ENCODE measurements around the gene CFAP97D1. TPM values are rescaled to one million over a fixed set of nuclear protein-coding genes. Genes with fewer than 3 reads are reported as not detected.

The CFAP97D1 gene
- polyA plus RNA-seq, 4 donors, result 0.04 to 0.11 (median 0.04) TPM; not detected in 1

DNA sequence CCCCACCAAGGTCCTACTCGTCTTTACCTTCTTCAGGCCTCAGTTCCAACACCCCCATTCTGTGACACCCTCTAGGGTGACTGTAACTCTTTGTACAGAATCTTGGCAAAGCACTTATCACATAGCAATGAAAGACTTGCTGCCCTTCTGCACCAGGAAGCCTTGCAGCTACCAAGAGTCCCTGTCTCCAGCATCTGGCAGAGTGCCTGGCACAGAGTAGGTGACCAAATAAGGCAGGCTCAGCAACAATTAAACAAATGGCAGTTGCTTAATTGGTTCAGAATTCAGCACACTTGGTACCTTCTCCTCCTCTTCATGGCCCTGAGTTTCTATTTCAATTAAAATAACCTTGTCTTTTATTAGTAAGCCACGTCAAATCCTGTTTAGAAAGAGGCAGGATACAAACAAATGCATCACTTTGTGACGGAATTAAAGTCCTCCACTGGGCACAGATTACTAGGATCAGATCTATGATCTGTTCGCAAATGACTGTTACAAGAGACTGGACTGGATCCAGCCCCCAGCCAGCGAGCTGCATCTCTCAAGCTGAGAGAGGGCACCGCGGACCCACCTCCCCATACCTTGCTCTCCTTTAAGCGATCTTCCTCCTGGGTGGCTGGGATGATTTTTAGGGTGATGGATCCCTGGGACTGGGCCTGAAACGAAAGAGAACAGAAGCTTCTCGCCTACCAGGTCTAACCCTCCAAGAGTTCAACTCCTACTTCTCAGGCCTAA lies 43.3 kb downstream of the CFAP97D1 start:
- DNase-seq (ENCODE audit: low read depth in 4 of 4, low spot score in 3 of 4), result no peak

GRCh38 chr17:43825567-43825966 lies 45.3 kb downstream of the CFAP97D1 start:
- no peak for DNase-seq (ENCODE audit: low read depth in 4 of 4, low spot score in 3 of 4)

DNA sequence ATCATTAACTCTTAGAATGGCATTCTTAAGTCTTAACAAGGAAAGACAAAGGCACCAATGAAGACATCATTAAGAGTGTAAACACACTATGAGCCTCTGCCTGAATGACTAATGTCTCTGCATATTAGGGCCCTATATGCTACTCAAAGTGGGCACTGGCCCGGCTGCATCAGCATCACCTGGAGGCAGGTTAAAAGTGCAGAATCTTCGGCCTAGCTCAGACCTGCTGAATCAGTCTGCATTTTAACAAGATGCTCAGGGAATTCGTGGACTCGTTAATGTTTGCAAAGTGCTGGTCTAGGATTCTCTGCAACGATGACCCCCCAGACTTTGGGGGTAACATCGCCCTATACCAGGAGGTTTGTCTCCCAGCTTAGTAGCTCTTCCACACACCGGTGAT lies 46.0 kb downstream of the CFAP97D1 start:
- no peak for DNase-seq (ENCODE audit: low read depth in 4 of 4, low spot score in 3 of 4)

- no peak for DNase-seq (ENCODE audit: low read depth in 4 of 4, low spot score in 3 of 4)
These were observed 47.4 kb downstream of the CFAP97D1 start for GRCh38 chr17:43827596-43827995.

DNA sequence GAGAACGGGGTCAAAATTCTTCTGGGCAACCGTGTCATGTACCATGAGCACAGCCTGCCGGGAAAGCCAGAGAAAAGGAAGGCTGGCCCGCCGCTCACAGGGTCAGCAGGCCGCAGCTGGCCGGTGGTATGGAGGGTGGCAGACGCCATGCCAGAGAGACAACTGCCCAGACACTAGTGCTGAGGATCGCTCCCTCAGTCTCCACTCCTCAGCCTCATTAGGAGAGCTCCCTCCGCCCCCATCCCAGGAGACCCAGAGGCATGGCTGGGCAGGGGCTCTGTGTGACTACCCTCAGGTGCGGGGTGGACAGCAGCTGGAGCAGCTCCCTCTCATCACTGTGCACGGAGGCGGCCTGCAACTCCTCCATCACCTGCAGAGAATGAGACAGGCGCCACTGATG lies 49.5 kb downstream of the CFAP97D1 start:
- no peak for DNase-seq (ENCODE audit: low read depth in 4 of 4, low spot score in 3 of 4)

- DNase-seq (ENCODE audit: low read depth in 4 of 4, low spot score in 3 of 4), result no peak
These were observed 50.4 kb downstream of the CFAP97D1 start for GRCh38 chr17:43830510-43831140.

DNA sequence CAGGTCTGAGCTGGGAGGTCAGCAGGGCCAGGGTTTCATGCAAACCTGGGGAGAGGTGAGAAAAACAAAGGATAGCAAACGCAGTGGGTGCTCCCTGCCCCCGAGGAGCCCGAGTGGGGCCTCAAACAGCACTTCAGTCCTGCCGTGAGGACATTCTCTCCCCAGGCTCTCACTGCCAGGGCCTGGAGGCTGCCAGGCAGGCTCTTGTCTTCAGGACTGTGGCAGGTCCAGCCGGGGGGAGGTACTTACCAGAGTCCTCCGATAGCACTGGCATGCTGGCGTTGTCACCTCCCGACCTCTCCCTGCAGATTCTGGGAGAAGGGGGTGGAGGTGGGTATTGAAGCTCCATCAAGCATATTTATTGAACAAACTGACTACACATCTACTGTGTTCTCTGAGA lies 51.4 kb downstream of the CFAP97D1 start:
- no peak for DNase-seq (ENCODE audit: low read depth in 4 of 4, low spot score in 3 of 4)

GRCh38 chr17:43832168-43832975 lies 52.1 kb downstream of the CFAP97D1 start:
- no peak for DNase-seq (ENCODE audit: low read depth in 4 of 4, low spot score in 3 of 4)

DNA sequence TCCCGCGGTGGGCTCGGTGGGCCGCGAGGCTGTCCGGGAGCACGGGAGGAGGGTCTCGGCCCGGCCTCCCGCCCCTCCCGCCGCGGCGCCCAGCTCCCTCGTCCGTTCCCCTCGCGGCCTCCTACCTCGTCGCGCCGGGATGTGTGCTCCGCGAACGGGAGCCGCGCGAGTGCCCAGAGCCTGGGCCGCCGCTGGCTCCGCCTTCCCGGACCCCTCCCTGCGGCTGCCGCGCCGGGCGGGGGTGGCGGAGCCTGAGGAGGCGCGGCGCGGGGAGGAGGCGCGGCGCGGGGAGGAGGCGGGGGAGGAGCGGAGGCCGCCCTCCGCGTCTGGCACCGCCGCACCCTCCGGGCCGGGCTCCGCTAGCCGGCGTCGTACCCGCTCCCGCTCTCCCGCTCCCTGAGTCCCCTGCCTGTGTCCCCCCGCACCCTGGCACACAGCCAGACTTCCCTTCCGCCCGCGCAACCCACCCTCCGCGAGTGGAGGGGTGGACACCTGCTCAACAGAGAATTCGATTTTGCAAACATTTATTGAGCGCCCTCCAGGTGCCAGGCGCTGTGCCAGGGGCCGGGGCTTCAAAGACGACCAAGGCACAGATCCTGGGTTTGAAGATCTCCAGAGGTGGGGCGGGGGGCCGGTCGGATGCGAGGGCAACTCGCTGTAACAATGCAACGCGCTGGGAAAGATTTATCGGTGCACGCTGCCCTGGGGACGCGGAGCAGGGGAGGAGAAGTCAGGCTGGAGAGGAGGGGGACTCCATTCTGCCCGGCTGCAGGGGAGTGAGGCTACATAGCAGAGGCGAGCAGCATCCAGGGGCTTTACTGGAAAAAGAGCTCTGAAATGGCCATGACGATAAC lies 53.0 kb downstream of the CFAP97D1 start, which contains the start of gene MPP3:
Gene MPP3, minus strand, starts transcription at position 171 of the 854 bp plus-strand sequence. CDS start 1,240 bp downstream, outside the sequence.
- peak; percentile 31 to 63 (median 52) for DNase-seq (ENCODE audit: low read depth in 4 of 4, low spot score in 3 of 4)

DNA sequence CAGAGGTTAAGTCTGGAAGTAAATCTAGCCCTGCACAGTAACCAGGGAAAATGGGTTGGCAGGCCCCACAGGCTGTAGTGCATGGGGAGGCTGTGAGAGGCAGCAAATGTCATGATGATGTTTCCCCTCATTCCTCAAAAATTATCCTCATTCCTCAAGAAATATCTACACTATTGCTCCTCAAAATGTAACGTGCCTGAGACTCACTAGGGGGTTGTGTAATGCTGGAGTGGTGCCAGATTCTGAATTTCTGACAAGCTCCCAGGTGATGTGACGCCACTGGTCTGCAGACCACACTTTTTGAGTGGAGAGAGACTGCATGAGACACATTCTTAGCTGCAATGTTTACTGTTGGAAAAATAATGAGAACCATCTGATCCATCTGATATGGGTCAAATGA lies 53.9 kb downstream of the CFAP97D1 start:
- no peak for DNase-seq (ENCODE audit: low read depth in 4 of 4, low spot score in 3 of 4)

Other genes with a start within 250 kb of the CFAP97D1 start
- gene ETV4, start 234.1 kb upstream of the CFAP97D1 start, polyA plus RNA-seq (ENCODE audit: insufficient read length in 4 of 4), result 10 to 100 TPM; 12.6 to 55.4 (median 34.3) TPM
- 10 to 100 TPM; 13.6 to 27.1 (median 17.7) TPM for gene MEOX1, start 118.5 kb upstream of the CFAP97D1 start, polyA plus RNA-seq (ENCODE audit: insufficient read length in 4 of 4)
- 10 to 100 TPM in 3 of 4 donors, under 1 TPM in 1; 0.86 to 67.8 (median 48.0) TPM for gene SOST, start 21.6 kb upstream of the CFAP97D1 start, polyA plus RNA-seq (ENCODE audit: insufficient read length in 4 of 4)
- 10 to 100 TPM; 27.6 to 67.8 (median 58.5) TPM for gene DUSP3, start 1.5 kb upstream of the CFAP97D1 start, polyA plus RNA-seq (ENCODE audit: insufficient read length in 4 of 4)
- 10 to 100 TPM in 2 of 4 donors, 1 to 10 TPM in 2; 8.0 to 15.3 (median 11.4) TPM for gene MPP3, start 52.7 kb downstream of the CFAP97D1 start, polyA plus RNA-seq (ENCODE audit: insufficient read length in 4 of 4)
- 1 to 10 TPM in 1 of 4 donors, under 1 TPM in 3; 0.83 to 1.9 (median 0.92) TPM for gene CD300LG, start 66.7 kb downstream of the CFAP97D1 start, polyA plus RNA-seq (ENCODE audit: insufficient read length in 4 of 4)
- gene MPP2, start 127.1 kb downstream of the CFAP97D1 start, polyA plus RNA-seq (ENCODE audit: insufficient read length in 4 of 4), result 1 to 10 TPM; 5.8 to 7.7 (median 6.1) TPM
- gene PPY, start 162.0 kb downstream of the CFAP97D1 start, polyA plus RNA-seq (ENCODE audit: insufficient read length in 4 of 4), result under 1 TPM in 2 of 4 donors, not detected in 2; 0.34 to 0.43 TPM
- gene PYY, start 173.5 kb downstream of the CFAP97D1 start, polyA plus RNA-seq (ENCODE audit: insufficient read length in 4 of 4), result under 1 TPM in 2 of 4 donors, not detected in 2; 0.24 to 0.30 TPM
- 1 to 10 TPM in 3 of 4 donors, under 1 TPM in 1; 0.93 to 3.6 (median 2.8) TPM for gene NAGS, start 224.2 kb downstream of the CFAP97D1 start, polyA plus RNA-seq (ENCODE audit: insufficient read length in 4 of 4)
- gene TMEM101, start 234.5 kb downstream of the CFAP97D1 start, polyA plus RNA-seq (ENCODE audit: insufficient read length in 4 of 4), result 10 to 100 TPM; 26.9 to 47.5 (median 37.3) TPM